Suprapubic skin (tissue), 3 donors: ENCODE data around the gene PUM2.

Experiments
- EP300 ChIP-seq: sonication (generic); formaldehyde crosslinking; IDR thresholded peaks from one replicate; pipeline ENCODE4 v1.6.1; 2017; ENCODE audit warnings: antibody characterized with exemption
- POLR2A ChIP-seq, 2 donors: fragments of 450-650 bp; IDR thresholded peaks; one replicate each; pipeline ENCODE4 v1.6.1; 2017; ENCODE audit warnings: antibody characterized with exemption in 2 of 2, mild to moderate bottlenecking in 2 of 2, moderate library complexity in 2 of 2
- TF ChIP-seq, protein P1 (sequence below), 2 donors: fragments of 200-600 bp in 1 of 2; fragments of 450-650 bp in 1 of 2; sonication (generic) in 1 of 2; IDR thresholded peaks; one replicate each; pipeline ENCODE4 v1.5.1; 2016 to 2019; ENCODE audit warnings: antibody characterized with exemption in 2 of 2, mild to moderate bottlenecking in 1 of 2, moderate library complexity in 1 of 2

DNA sequence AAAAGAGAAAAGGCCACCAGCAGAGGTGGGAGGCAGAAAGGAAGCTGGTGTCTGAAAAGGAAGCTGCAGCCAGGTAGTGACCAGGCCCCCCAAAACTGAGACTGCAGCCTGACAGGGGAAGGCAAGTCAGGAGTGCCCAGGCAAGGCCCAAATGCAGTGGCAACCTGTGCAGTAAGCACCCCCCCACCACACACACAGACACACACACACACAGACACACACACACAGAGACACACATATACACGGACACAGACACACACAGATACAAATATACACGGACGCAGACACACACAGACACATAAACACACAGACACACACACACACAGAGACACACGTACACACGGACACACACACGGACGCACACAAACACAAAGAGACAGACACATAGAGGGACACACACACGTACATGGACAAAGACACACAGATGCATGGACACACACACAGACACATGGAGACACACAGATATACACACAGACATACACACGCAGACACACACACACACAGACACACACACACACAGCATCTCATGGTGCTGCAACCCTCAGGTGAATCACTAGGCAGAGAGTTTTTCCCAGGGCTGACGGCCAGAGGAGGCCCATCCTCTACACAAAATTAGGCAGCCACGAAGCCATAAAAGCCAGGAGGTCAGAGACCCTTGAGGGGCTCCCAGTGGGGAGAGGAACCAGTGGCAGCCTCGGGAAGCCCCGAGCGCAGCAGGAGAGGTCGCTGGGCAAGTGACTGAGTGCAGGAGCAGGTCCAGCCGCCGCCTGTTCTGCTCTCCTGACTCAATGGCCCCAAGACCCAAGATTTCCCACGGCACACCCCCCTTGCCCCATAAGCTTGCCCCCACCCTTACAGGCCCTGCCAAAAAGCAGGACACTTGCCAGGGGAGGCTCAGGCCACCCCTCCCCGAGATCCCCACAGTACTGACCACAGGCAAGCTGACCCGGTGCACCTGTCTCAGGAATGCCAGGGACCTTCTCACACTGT lies 132.0 kb downstream of the PUM2 start:
- TF ChIP-seq, protein P1, sequence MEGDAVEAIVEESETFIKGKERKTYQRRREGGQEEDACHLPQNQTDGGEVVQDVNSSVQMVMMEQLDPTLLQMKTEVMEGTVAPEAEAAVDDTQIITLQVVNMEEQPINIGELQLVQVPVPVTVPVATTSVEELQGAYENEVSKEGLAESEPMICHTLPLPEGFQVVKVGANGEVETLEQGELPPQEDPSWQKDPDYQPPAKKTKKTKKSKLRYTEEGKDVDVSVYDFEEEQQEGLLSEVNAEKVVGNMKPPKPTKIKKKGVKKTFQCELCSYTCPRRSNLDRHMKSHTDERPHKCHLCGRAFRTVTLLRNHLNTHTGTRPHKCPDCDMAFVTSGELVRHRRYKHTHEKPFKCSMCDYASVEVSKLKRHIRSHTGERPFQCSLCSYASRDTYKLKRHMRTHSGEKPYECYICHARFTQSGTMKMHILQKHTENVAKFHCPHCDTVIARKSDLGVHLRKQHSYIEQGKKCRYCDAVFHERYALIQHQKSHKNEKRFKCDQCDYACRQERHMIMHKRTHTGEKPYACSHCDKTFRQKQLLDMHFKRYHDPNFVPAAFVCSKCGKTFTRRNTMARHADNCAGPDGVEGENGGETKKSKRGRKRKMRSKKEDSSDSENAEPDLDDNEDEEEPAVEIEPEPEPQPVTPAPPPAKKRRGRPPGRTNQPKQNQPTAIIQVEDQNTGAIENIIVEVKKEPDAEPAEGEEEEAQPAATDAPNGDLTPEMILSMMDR (IDR thresholded peaks at IDR 0.05) = no peak
- TF ChIP-seq POLR2A (IDR thresholded peaks at IDR 0.05) = no peak
- no peak for TF ChIP-seq EP300
